CD4-positive, alpha-beta T cell treated with Interleukin-15 for 4 hours (primary cell): ENCODE measurements around the gene VTI1A.

Experiments
- DNase-seq: peaks from one replicate; pipeline ENCODE4 v3.0.0-alpha.2; 2020; ENCODE audit warnings: low spot score

Gene VTI1A

GRCh38 chr10:112639298-112639697, 192.3 kb downstream of the VTI1A start:
- DNase-seq: no peak

GRCh38 chr10:112640638-112641037, 193.6 kb downstream of the VTI1A start:
- DNase-seq: no peak

- DNase-seq: no peak
Measured at GRCh38 chr10:112643600-112644264, 196.7 kb downstream of the VTI1A start.

- DNase-seq: no peak
Measured at GRCh38 chr10:112644265-112644645, 197.2 kb downstream of the VTI1A start.

- DNase-seq: no peak
Measured at GRCh38 chr10:112649006-112649821, 202.2 kb downstream of the VTI1A start.

- DNase-seq: no peak
Measured at GRCh38 chr10:112649822-112650152, 202.8 kb downstream of the VTI1A start.

GRCh38 chr10:112650588-112651030, 203.6 kb downstream of the VTI1A start:
- no peak for DNase-seq

GRCh38 chr10:112653215-112653614, 206.2 kb downstream of the VTI1A start:
- no peak for DNase-seq

- DNase-seq: no peak
Measured at GRCh38 chr10:112653851-112654250, 206.8 kb downstream of the VTI1A start.

GRCh38 chr10:112654794-112655193, 207.8 kb downstream of the VTI1A start:
- no peak for DNase-seq

- no peak for DNase-seq
Measured at GRCh38 chr10:112655722-112656121, 208.7 kb downstream of the VTI1A start.

GRCh38 chr10:112658465-112658864, 211.4 kb downstream of the VTI1A start:
- no peak for DNase-seq

- DNase-seq: no peak
Measured at GRCh38 chr10:112658900-112659638, 212.1 kb downstream of the VTI1A start.

GRCh38 chr10:112663234-112664125, 216.5 kb downstream of the VTI1A start:
- DNase-seq: no peak

- DNase-seq: no peak
Measured at GRCh38 chr10:112666094-112666493, 219.1 kb downstream of the VTI1A start.

GRCh38 chr10:112669989-112670388, 223.0 kb downstream of the VTI1A start:
- no peak for DNase-seq

GRCh38 chr10:112671743-112672142, 224.7 kb downstream of the VTI1A start:
- no peak for DNase-seq

- no peak for DNase-seq
Measured at GRCh38 chr10:112672706-112673105, 225.7 kb downstream of the VTI1A start.

- no peak for DNase-seq
Measured at GRCh38 chr10:112675560-112676083, 228.6 kb downstream of the VTI1A start.

- no peak for DNase-seq
Measured at GRCh38 chr10:112677689-112678088, 230.7 kb downstream of the VTI1A start.

- no peak for DNase-seq
Measured at GRCh38 chr10:112678581-112678980, 231.6 kb downstream of the VTI1A start.

GRCh38 chr10:112678987-112679386, 232.0 kb downstream of the VTI1A start:
- no peak for DNase-seq
